ENCODE results near the gene TECPR2.

TECPR2 gene

DNA sequence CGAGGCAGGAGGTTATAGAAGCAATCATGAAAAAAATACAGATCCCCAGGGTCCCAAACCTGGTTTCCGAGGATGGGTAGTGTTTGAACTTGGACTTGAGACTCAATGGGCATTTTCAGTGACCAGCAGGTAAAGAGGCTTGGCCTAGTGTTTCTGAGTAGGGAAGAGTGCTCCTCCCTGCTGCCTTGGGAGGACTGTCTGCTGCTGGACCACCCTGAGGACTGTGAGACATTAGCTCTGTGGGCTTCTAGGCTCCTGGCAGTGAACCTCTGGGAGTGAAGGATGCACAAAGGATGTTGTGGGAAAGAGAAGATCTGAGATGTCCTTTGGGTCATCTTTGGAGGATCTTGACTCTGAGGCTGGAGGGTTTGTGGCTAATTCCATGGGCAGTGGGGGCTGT is 116.4 kb downstream of the TECPR2 start:
- no peak for DNase-seq

DNA sequence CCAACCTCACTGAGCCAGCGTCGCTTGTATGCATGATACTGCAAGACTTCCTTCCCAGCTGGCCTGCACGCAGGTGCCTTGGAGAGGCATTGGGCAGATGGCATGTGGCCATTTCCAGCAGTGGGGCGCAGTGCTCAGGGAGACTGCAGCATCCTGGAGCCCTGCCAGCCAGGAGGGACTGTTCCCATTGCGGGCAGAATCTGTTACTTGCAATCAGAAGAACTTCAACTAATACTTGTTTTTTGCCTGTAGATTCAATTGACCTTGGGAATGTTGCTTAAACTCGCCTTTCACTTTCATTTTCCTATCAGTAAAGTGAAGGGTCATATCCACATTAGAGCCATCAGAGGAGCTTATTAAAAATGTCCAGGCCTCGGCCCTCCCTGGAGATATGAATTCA is 117.0 kb downstream of the TECPR2 start:
- no peak for DNase-seq

DNA sequence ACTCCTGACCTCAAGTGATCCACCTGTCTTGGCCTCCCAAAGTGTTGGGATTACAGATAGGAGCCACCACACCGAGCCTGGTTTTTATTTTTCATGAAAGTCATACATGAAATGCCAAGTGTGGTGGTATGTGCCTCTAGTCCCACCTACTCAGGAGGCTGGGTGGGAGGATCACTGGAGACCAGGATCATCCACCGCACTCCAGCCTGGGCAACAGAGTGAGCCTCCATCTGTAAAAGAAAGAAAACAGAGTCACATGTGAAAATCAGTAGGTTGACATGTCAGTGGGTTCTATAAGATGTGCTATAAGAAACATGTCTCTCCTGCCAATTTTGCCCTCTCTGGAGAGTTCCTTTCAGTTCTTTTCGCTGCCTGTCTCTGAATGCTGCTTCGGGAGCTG is 118.6 kb downstream of the TECPR2 start:
- no peak for DNase-seq

DNA sequence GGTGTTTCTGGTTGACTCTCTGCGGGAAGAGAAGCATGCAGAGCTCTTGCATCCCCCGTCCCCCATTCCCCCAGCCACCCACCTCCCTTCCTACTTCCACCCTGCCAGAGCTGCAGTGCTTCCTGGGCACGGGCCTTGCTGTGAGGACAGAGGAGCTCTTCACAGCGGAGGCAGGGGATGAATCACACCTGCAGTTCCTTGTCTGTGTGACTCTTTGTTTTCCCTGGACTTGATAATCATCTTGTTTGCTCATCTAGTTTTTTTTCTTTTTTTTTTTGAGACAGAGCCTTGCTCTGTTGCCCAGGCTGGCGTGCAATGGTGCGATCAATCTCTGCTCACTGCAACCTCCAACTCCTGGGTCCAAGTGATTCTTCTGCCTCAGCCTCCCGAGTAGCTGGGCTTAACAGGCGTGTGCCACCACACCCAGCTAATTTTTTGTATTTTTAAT is 119.1 kb downstream of the TECPR2 start:
- no peak for DNase-seq

DNA sequence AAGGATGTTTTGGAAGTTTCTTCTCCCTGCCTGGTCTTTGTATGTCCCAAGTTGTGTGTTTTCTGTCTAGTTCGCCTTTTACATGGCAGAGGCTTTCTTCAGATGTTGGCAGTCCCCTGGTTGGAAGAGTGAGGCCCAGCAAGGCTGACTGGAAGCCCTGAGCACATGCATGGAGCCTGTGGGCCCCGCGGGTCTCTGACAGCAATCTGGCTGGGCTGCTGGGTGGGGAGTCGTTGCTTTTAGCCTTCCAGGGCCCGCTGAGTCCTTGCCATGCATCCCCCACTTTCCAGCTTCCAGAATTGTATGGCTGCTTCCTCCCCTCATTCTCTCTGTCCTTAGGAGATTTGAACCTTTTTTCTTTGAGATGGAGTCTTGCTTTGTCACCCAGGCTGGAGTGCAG is 121.6 kb downstream of the TECPR2 start:
- no peak for DNase-seq

DNA sequence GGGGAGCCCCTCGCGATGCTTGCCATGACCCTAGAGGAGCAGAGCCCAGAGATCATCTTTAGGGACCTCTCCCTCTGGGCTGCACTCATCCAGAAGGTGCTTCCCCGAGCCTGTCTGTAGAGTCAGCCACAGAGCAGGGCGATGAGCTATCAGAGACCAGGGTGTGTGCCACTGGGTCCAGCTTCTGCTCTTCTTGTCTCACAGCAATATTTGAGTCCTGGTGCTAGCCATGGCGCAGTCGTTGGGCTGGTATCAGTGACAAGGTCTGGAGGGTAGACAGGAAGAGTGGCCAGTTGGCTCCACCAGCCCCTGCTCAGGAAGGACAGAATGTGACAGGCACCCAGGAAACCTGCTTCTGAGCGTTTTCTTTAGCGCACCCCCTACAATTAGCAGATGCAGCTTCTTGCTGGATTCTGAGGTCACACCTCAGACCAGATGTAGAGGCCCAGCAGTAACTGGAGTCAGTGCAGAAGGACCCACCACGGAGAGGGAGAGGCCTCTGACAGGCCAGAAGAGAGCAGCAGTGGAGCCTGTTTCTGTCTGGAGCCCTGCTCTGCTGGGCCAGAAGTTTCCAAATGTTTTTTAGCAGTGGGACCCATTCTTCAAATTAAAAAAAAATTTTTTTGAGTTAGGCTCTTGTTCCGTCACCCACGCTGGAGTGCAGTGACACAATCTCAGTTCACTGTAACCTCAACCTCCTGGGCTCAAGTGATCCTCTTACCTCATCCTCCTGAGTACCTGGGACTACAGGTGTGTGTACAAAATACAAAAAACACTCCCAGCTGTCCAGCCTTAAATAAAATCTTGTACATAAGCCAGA is 123.2 kb downstream of the TECPR2 start:
- DNase-seq = no peak

DNA sequence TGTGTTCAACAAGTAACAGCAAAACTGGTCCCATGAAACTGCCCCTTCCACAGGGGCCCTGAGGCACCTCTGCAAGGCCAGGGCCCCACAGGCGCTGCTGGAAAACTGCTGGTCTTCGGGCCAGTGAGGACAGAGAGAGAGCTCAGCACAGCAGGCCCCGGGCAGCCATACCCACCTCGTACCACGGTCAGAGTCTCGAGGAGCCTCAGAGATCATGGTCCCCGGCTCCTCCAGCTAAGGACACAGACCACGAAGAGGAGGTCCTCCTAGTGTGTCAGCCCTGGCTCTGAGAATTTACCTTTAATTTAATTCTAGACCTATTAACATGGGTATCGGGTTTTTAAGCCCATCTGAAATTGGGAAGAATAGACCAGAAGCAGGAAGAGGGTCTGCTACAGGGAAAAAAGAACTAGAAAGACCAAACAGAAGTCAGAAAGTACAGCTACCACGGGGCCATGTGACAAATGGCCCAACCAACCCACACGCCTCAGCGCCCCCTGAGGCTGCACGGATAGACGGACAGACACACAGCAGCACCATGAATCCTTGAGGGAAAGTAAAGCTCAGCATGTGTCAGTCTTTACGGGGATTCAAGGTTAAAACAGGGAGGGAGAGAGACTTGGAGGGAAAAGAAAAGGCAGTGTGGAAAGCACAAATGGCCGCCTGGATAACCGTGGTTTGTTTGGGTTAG is 123.9 kb downstream of the TECPR2 start:
- DNase-seq = no peak

DNA sequence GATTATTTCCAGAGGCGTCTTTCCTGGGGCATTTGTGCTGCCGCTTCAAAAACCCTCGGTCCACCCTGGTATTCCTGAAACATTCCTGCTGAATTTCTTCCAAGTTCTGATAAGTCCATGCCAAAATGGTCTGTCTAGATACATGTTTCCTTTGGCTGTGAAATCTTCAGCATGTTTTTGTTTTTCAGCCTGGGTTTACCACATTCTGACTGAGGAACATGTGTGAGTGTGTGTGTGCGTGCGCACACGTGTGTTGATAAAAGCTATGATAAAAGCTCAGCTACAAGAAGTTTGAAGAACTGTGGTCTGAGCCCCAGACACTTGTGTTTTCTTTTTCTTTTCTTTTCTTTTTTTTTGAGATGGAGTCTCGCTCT is 124.5 kb downstream of the TECPR2 start:
- DNase-seq = no peak

DNA sequence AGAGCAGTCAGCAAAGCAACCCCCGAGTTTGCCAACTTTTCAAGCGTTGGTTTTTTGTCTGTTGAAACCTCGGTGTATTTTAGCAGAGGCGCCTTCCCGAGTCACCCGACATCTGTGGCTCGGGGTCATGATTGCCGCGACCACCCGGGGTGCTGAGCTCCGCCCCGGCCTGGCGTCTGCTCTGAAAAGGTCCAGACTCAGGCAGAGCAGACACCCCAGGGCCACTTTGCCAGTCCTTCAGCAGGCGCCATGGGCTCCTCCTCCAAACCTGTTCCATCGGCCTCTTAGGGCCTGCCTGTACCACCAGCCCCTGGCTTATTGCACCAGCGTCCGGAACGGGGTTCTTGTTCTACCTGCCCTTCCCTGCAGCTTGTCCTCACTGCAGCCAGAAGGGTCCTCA is 127.7 kb downstream of the TECPR2 start:
- DNase-seq = no peak

DNA sequence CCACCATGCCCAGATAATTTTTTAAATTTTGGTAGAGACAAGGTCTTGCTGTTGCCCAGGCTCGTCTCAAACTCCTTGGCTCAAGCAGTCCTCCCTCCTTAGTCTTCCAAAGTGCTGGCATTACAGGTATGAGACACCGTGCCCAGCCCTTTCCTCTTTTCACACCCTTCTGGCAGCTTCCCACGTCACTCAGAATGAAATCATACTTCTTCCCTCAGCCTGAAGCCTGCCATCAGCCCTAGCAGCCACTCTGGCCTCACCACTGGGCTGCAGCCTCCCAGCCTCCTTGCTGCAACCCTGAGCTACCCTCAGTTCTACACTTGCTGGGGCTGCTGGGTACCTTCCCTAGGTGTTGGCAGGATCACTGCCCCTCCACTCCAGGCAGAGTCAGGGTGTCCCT is 128.6 kb downstream of the TECPR2 start:
- no peak for DNase-seq

DNA sequence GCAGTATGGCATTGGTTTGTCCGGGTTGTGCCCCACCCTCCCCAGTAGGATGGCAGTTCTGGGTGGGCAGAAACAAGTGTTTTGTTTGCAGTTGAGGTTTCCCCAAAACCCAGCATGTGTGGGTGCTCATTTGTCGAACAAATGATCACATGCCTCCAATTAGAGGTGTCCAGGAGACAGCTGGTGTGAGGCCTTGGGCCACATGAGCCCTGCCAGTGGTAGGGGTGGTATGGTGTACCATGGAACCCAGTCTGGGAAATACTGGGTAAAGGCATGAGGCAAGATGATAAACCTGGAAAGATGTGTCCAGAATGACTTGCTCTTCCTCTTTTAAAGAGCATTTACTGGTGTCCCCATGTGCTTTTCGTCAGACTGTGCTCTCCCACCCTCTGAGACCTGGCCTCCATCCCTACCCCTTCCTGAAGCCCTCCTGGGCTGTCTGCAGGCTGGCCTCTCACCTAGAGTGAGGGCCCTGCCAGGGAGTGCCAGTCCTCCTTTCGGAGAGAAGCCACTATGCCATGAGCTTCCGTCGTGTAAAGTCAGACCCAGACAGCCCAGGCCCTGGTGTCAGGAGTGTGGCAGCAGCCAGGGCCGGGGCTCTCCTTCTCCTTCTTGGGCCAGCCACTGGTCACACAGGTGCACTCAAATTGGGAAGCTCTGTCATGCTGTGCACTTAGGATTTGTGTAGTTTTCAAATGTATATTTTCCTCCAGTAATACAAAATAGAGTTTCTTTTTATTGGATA is 129.2 kb downstream of the TECPR2 start:
- DNase-seq = no peak

DNA sequence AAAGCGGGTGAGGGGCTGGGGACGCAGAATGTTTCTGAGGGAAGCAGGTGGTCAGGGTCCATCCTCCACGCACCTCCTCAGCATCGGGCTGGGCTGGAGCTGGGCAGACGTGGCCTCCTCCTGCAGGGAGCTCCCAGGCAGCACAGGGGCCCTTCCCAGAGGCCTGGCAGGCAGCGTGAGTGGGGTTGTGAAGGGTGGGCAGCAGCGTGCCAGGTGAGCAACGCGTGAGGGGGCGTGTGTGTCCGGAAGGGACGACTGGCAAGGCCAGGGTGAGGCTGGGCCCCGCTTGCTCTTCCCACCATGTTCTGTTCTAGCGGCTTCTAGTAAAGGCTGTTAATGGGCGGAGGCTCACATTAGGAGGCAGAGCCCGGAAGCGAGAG is 129.8 kb downstream of the TECPR2 start:
- DNase-seq = no peak

DNA sequence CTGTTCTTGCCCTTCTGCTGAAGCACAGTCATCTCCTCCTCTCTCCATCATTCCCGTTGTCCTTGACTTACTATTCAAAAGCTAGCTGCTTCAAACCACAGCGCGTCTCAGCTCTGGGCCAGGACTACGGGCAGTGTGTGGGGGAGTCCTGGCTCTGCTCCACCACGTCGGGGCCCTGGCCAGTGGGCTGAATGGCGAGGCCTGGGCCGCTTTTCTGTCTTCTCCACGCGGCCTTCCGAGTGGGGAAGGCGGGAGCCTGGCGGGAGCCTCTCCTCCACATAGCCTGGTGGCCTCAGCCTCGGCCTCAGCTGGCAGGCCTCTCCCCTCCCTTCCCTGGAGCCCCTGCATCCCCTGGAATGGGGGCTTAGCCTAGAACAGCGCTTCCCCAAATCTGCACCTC is 130.4 kb downstream of the TECPR2 start:
- DNase-seq = no peak

DNA sequence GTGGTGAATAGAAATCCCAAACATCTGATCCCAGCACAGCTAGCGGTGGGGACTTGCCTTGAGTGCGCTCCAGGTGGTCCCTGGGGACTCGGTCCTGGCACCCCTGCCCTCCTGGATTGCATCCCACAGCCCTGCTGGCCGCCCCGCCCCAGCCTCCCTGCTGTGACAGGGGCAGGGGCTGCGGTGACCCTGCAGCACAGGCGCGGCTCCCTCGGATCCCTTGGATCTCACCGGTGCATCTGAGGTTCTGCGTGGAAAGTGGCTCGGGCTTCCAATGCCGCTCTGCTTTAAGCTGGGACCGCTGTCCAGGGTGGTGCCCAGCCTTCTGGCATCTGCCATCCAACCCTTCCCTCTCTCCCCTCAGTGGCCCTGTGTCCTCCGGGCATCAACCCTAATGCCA is 130.8 kb downstream of the TECPR2 start:
- no peak for DNase-seq

DNA sequence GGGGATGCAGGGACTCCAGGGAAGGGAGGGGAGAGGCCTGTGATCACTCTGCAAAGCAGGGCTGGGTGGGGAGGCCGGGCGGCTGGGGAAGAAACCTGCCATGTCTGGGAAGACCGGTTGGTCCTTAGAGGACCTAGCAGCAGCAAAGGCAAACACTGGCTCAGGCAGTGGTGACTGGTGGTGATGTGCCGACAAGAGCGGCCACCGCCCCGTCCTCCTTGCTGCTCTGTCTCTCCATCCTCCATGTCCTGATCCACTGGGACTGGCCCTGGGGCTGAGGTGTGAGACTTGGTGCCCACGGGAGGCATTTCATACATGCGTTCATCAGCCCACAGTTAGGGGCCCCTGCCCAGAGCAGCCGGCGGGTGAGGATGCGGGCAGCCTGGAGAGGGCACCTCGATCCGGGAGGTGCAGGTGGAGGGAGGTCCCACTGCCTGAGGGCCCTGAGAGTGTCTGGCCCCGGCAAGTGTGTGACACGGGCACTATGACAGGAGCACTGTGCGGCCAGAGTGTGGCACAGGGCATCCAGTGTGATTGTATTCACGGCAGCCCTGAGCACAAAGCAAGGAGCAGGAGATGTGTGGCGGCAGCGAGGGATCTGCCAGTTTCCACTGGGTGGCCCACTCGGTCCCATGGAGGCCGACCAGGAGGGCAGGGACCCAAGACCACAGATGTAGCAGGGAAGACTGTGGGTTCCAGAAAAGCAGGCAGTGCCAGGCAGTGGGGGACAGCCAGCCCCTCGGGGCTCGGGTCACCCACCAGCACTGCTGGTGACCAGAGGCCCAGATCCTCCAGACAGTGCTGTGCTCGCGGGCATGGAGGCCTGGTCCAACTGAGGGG is 133.0 kb downstream of the TECPR2 start:
- no peak for DNase-seq

DNA sequence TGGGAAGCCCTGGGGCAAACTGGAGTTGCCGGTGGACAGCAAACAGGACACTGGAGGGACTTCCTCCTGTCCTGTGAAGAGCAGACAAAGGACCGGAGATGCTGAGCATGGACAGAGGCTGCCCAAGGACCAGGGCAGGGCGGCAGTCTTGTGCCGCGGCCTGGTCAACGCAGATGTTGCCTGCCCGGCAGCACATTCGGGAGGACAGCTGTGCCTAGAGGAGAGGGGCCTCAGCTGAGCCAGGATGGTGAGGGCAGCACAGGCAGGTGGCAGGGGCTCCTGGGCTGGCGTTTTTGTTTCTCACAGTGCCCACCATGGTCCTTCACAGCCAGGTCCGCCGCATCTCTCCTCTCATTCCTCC is 133.6 kb downstream of the TECPR2 start:
- no peak for DNase-seq

DNA sequence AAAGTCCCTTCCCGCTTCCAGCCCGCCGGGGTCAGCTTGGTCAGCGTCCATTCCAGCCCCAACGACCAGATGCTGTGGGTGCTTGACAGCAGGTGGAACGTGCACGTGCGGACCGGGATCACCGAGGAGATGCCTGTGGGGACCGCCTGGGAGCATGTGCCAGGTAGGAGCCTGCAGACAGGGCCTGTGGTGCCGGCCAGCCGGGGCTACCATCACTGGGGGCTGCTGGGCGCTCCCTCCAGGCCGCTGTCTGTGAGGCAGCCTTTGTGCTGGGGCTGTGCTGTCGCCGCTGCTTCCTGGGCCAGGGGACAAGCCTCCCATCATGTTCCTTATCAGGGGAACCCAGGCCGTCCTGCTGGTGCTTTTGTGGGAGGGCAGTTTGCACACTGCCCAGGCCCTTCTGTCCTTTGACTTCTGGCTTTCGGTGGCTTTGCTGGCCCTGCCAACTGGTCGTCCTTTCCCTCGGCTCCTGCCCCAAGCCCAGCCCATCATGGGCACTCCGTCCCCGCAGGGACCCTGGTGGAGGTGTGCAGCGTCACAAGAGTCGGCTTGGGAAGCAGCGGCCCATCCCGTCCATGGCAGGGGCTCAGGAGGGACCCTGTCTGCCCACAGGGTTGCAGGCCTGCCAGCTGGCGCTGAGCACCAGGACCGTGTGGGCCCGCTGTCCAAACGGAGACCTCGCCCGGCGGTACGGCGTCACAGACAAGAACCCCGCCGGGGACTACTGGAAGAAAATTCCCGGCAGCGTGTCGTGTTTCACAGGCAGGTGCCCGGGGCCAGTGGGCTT is 134.4 kb downstream of the TECPR2 start:
- no peak for DNase-seq

DNA sequence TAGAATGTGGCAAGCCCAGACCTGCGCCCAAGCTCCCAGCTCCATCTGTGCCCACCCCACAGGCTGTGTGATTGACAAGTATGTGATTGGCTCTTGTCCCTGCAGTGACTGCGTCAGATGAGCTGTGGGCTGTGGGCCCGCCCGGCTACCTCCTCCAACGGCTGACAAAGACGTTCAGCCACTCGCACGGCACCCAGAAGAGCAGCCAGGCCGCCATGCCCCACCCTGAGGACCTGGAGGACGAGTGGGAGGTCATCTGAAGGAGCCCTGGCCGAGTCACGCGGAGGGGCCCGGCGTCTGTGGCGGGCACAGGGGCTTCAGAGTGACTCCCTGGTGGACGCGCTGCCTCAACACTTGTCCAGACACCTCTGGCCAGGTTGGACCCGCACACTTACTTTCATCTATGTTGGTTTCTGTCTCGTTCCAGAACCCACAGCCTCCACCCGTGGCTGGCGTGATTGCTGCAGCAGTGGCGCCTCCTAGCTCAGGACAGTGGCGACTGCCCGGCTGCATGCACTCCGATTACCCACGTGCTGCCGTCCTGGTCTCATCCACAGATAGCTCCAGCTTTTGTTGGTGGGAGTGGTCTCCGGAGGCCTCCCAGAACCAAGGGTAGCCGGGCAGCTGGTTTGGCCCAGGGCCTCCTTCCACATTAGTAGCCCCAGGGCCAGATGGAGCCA is 135.4 kb downstream of the TECPR2 start:
- DNase-seq = no peak

DNA sequence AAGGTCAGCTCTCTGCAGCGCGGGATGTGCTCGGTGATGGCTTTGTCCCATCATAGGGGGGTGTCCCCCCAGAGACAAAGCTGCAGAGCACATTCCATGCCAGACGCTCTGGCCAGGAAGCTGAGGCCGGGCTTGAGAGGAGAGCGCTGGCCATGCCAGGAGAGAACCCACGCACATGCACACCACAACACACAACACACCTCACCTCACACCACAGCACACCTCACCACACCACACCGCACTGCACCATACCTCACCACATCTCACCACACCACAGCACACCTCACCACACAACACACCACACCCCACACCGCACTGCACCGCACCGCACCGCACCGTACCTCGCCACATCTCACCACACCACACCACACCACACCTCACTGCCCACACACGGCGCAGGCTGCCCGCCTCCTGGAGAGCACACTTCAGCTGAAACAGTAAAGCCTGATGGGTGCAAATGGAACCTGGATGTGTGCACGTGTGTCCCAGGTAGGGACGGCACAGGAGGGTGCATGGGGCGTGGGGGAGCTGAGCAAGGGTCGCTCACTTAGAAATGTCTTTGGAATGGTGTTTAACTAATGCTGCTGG is 136.0 kb downstream of the TECPR2 start:
- DNase-seq = no peak

DNA sequence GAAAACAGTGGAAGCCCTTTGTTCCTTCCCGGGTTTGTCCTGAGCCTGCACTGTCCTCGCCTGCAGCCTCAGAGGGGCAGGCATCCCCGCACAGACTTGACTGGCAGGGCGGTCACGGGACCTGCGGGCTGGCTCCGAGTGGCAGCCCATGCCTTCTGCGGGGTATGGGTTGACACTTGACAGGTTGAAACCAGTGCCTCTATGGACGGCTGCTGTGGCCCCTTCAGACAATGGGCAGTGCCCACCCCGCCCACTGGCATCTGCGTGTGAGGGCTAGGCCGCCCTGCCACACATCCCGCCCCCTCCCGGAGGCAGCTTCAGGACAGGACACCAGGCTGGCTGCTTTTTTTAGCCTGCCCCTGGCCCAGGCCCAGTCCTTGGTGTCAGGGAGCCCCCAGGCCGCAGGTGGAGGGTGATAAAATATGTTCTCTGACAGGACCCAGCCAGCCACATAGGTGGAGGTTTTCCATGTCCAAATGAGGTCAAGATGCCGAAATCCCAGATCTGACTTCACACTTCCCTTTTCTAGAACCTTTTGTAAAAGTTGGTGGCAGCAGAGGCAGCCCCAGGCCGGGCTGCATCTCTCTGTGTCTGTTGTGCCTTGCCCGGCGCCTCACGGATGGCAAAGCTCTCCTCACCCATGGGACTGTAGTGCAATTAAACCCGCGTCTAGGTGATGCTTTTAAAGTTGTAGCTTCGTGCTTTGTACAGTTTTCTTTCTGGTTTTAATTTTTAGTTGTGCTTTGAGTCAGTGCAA is 136.8 kb downstream of the TECPR2 start:
- DNase-seq = no peak

Measured in CD4-positive, alpha-beta T cell treated with Interleukin-4 for 4 hours (primary cell).